K562 (cell line): Measurements from ENCODE around the gene BCL10. TPM values are rescaled to one million over a fixed set of nuclear protein-coding genes. Genes with fewer than 3 reads are reported as not detected.

Source experiments
- ATF2 ChIP-seq: sonication (generic); formaldehyde crosslinking; IDR thresholded peaks from 2 replicates; pipeline ENCODE4 v1.8.1; 2022; ENCODE audit warnings: missing genetic modification reagents
- BRF1 ChIP-seq: IDR thresholded peaks from 3 replicates; pipeline ENCODE4 v1.6.1; 2011; ENCODE audit warnings: borderline replicate concordance, mild to moderate bottlenecking; ENCODE audit not compliant: insufficient read length; ENCODE audit errors: extremely low read depth
- GABPB1 ChIP-seq: sonication (generic); formaldehyde crosslinking; IDR thresholded peaks from 2 replicates; pipeline ENCODE4 v1.8.0; 2022; ENCODE audit warnings: mild to moderate bottlenecking, missing genetic modification reagents
- HDAC8 ChIP-seq: fragments of 450-650 bp; IDR thresholded peaks from 2 replicates; pipeline ENCODE4 v1.6.1; 2016; ENCODE audit warnings: mild to moderate bottlenecking, missing genetic modification characterization, moderate library complexity, missing compliant biosample characterization
- ILK ChIP-seq: fragments of 450-650 bp; IDR thresholded peaks from 2 replicates; pipeline ENCODE4 v1.6.1; 2016; ENCODE audit warnings: missing genetic modification characterization, low read depth, mild to moderate bottlenecking, missing compliant biosample characterization, moderate library complexity, borderline replicate concordance
- MBD1 ChIP-seq: fragments of 250-450 bp; sonication (Bioruptor Pico); IDR thresholded peaks from 2 replicates; pipeline ENCODE4 v1.8.0; 2022; ENCODE audit warnings: inconsistent platforms
- MECOM ChIP-seq: fragments of 250-450 bp; sonication (Bioruptor Pico); IDR thresholded peaks from 2 replicates; pipeline ENCODE4 v1.8.0; 2022; ENCODE audit warnings: inconsistent platforms
- MYNN ChIP-seq, 2 experiments: sonication (generic); formaldehyde crosslinking in 1 of 2; IDR thresholded peaks; 2 replicates each; pipeline versions ENCODE4 v1.5.0 to v1.6.1; 2016 to 2020; ENCODE audit warnings: antibody characterized with exemption in 1 of 2, missing genetic modification reagents in 1 of 2
- NBN ChIP-seq: fragments of 450-650 bp; IDR thresholded peaks from 2 replicates; pipeline ENCODE4 v1.6.1; 2016; ENCODE audit warnings: low read depth, mild to moderate bottlenecking
- NFIC ChIP-seq: fragments of 450-650 bp; IDR thresholded peaks from 2 replicates; pipeline ENCODE4 v1.6.1; 2017; ENCODE audit warnings: mild to moderate bottlenecking, inconsistent platforms
- NR2C2 ChIP-seq, 2 experiments: fragments of 200-800 bp in 1 of 2; sonication (Bioruptor generic) in 1 of 2; sonication (generic) in 1 of 2; formaldehyde crosslinking in 1 of 2; IDR thresholded peaks; 2 replicates each; pipeline versions ENCODE4 v1.6.1 to v1.8.0; 2016 to 2022; ENCODE audit warnings: mild to moderate bottlenecking in 1 of 2, missing compliant biosample characterization in 1 of 2, missing genetic modification characterization in 1 of 2, missing genetic modification reagents in 1 of 2
- PPARD ChIP-seq: fragments of 250-450 bp; sonication (Bioruptor Pico); IDR thresholded peaks from 2 replicates; pipeline ENCODE4 v1.8.0; 2022; ENCODE audit warnings: inconsistent platforms, mild to moderate bottlenecking, moderate library complexity
- RBM25 ChIP-seq: fragments of 200-400 bp; formaldehyde crosslinking; IDR thresholded peaks from 2 replicates; pipeline ENCODE4 v1.6.1; 2018; ENCODE audit warnings: low read length, low read depth, moderate library complexity; ENCODE audit not compliant: severe bottlenecking
- RBM39 ChIP-seq: fragments of 200-400 bp; formaldehyde crosslinking; optimal IDR thresholded peaks from 2 replicates; pipeline ENCODE3; 2018; ENCODE audit warnings: low read depth, low read length
- SETDB1 ChIP-seq: IDR thresholded peaks from one replicate; pipeline ENCODE4 v1.6.1; 2012; ENCODE audit warnings: low read length, control low read depth, inconsistent platforms
- SIN3A ChIP-seq, 2 experiments: fragments of 150-350 bp in 1 of 2; IDR thresholded peaks; 2 replicates each; pipeline ENCODE4 v1.6.1; 2011 to 2016; ENCODE audit warnings: borderline replicate concordance in 2 of 2, low read depth in 2 of 2, low read length in 2 of 2, mild to moderate bottlenecking in 2 of 2, moderate library complexity in 2 of 2; ENCODE audit not compliant: control insufficient read depth in 1 of 2
- SPI1 ChIP-seq: IDR thresholded peaks from 2 replicates; pipeline ENCODE4 v1.6.1; 2011; ENCODE audit warnings: low read depth, low read length, control low read depth, borderline replicate concordance
- ZNF165 ChIP-seq: fragments of 250-450 bp; sonication (Bioruptor Pico); IDR thresholded peaks from 2 replicates; pipeline ENCODE4 v1.4.0; 2020; ENCODE audit warnings: borderline replicate concordance
- ZNF253 ChIP-seq: fragments of 250-450 bp; sonication (Bioruptor Pico); conservative IDR thresholded peaks from 2 replicates; pipeline ENCODE4 v1.6.1; 2021; ENCODE audit warnings: mild to moderate bottlenecking
- ZNF589 ChIP-seq: fragments of 200-800 bp; sonication (Bioruptor generic); IDR thresholded peaks from 2 replicates; pipeline ENCODE4 v1.6.1; 2016; ENCODE audit warnings: low read depth, missing genetic modification characterization, missing compliant biosample characterization
- polyA plus RNA-seq, 8 experiments: library from polyadenylated mRNA; depleted of rRNA in 4 of 8; stranded (reverse) in 5 of 8; unstranded in 3 of 8; fragments of >200 nt; fragmentation: Nextera tagmentation in 2 of 8; fragmentation: Illumina TruSeq in 1 of 8; extraction: Ambion mirVana in 2 of 8; extraction: Trizol in 1 of 8; gene quantifications; 2 replicates each; pipeline versions ENCODE4 v1.2.1 to v1.2.3, GENCODE V29; 2011 to 2014; ENCODE audit warnings: inconsistent platforms in 1 of 8, missing spikeins in 1 of 8
- total RNA-seq, 7 experiments: library from RNA; depleted of rRNA in 6 of 7; stranded (reverse); fragments of >200 nt in 6 of 7; fragmentation: Illumina TruSeq in 2 of 7; extraction: Trizol in 2 of 7; gene quantifications; 2 replicates each; pipeline versions ENCODE4 v1.2.1 to v1.2.3, GENCODE V29; 2011 to 2021; ENCODE audit warnings: low replicate concordance in 1 of 7
- TF ChIP-seq, protein P1 (sequence below): sonication (generic); formaldehyde crosslinking; IDR thresholded peaks from 2 replicates; pipeline ENCODE4 v1.8.1; 2022; ENCODE audit warnings: missing genetic modification reagents
- TF ChIP-seq, protein P2 (sequence below): fragments of 450-650 bp; IDR thresholded peaks from 2 replicates; pipeline ENCODE4 v1.6.1; 2016; ENCODE audit warnings: antibody characterized with exemption

BCL10 gene
- total and polyA plus RNA-seq, 9 of the 15 experiments (the other 6 are each of a cell fraction or from before 2014, with no cell fraction given), result 8.0 to 19.4 (median 12.3) TPM

GRCh38 chr1:85276215-85276977 lies at the start of gene BCL10 (continued):
- TF ChIP-seq MECOM (CRISPR knock-in tag), result no peak
- TF ChIP-seq ILK, result no peak
- peak; percentile 91 for TF ChIP-seq NR2C2 (CRISPR knock-in tag; IDR thresholded peaks at IDR 0.05)
- peak; percentile 98 for TF ChIP-seq NR2C2 (tag; IDR thresholded peaks at IDR 0.05)
- TF ChIP-seq MBD1 (CRISPR knock-in tag), result no peak
- TF ChIP-seq HDAC8 (tag), result no peak
- TF ChIP-seq ATF2, result no peak
- no peak for TF ChIP-seq BRF1
- TF ChIP-seq NBN, result no peak
- peak; percentile 23 to 73; a peak in 2 of 4 replicates for TF ChIP-seq SIN3A (IDR thresholded peaks at IDR 0.05; ENCODE audit: borderline replicate concordance in 2 of 2, control insufficient read depth in 1 of 2, low read depth in 2 of 2, low read length in 2 of 2)
- no peak for TF ChIP-seq SETDB1
- no peak for TF ChIP-seq RBM25
- TF ChIP-seq MYNN (IDR thresholded peaks at IDR 0.05), result peak; percentile 32; the same call in 1 of the 2 replicates
- no peak for TF ChIP-seq MYNN (CRISPR knock-in tag; IDR thresholded peaks at IDR 0.05)
- 0 out of 2 replicates have a peak, but pooled peaks have one; percentile 64 for TF ChIP-seq ZNF589 (CRISPR knock-in tag)
- TF ChIP-seq, protein P1, sequence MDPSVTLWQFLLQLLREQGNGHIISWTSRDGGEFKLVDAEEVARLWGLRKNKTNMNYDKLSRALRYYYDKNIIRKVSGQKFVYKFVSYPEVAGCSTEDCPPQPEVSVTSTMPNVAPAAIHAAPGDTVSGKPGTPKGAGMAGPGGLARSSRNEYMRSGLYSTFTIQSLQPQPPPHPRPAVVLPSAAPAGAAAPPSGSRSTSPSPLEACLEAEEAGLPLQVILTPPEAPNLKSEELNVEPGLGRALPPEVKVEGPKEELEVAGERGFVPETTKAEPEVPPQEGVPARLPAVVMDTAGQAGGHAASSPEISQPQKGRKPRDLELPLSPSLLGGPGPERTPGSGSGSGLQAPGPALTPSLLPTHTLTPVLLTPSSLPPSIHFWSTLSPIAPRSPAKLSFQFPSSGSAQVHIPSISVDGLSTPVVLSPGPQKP (CRISPR knock-in tag), result no peak
- TF ChIP-seq RBM39, result no peak
- TF ChIP-seq GABPB1 (CRISPR knock-in tag), result peak; percentile 90
- TF ChIP-seq PPARD (CRISPR knock-in tag), result no peak
- TF ChIP-seq SPI1, result peak; percentile 12; the same call in 1 of the 2 replicates
- TF ChIP-seq NFIC, result peak; percentile 65
- TF ChIP-seq, protein P2, sequence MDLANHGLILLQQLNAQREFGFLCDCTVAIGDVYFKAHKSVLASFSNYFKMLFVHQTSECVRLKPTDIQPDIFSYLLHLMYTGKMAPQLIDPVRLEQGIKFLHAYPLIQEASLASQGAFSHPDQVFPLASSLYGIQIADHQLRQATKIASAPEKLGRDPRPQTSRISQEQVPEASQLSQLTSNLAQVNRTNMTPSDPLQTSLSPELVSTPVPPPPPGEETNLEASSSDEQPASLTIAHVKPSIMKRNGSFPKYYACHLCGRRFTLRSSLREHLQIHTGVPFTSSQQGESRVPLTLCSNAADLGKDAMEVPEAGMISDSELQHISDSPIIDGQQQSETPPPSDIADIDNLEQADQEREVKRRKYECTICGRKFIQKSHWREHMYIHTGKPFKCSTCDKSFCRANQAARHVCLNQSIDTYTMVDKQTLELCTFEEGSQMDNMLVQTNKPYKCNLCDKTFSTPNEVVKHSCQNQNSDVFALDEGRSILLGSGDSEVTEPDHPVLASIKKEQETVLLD, result peak; percentile 89
- TF ChIP-seq ZNF165 (CRISPR knock-in tag), result no peak
- TF ChIP-seq ZNF253 (CRISPR knock-in tag), result no peak
